Islet precursor cell (in vitro differentiated cells): Measurements from ENCODE around the gene GTPBP8.
A peak's percentile ranks its signal among the peaks of the same experiment; 100 is the strongest.

ENCODE experiments used
- DNase-seq: peaks from one replicate; pipeline ENCODE4 v3.0.0-alpha.2; 2018

GTPBP8 gene

DNA sequence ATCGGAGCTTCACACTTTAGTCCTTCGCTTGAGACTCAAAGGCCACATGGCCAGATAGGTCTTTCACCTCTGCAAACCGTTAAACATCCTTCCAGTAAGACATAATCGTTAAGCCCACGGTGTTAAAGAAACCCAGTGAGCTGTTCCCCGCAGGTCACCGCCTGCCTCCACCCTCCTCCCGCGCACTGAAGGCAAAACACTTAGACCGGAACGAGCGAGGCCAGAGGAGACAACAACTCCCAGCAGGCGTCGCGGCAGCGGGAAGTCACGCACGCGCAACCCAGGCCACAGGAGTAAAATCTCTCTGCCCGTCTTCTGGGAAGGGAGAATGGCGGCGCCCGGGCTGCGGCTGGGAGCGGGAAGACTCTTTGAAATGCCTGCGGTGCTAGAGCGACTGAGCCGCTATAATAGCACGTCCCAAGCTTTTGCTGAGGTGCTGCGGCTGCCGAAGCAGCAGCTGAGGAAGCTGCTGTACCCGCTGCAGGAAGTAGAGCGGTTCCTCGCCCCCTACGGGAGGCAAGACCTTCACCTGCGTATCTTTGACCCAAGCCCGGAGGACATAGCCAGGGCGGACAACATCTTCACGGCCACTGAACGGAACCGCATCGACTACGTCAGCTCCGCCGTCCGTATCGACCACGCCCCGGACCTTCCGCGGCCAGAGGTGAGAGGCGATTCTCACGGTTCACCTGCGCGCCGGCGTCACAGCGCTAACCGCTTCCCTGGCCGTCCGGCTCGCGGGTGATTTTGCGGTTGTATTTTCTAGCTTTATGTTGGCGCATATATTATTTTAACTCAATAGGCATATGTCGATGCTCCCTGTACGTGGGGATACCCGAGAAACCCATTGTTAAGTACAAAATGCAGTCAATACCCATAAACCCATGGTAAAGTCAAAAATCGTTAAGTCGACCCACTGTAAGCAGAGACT, at the start of gene GTPBP8:
Gene GTPBP8, plus strand, starts transcription at position 313 of the 931 bp plus-strand sequence. Its CDS starts 16 bp downstream, at position 329.
- DNase-seq = peak; percentile 97

DNA sequence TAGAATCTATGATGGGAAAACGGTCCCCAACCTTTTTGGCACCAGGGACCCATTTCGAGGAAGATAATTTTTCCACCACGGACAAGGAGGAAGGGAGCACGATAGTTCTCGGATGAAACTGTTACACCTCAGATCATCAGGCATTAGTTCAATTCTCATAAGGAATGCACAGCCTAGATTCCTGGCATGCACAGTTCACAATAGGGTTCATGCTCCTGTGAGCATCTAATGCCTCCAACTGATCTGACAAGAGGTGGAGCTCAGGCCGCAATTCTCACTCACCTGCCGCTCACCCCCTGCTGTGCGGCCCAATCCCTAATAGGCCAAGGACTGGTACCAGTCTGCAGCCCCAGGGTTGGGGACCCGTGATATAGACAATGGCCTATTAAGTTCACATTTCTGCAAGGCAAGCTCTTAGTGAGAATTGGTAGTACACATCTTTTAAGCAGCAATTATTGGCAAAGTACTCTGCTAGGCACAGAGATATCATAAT, 42.4 kb upstream of the GTPBP8 start:
- DNase-seq = no peak

DNA sequence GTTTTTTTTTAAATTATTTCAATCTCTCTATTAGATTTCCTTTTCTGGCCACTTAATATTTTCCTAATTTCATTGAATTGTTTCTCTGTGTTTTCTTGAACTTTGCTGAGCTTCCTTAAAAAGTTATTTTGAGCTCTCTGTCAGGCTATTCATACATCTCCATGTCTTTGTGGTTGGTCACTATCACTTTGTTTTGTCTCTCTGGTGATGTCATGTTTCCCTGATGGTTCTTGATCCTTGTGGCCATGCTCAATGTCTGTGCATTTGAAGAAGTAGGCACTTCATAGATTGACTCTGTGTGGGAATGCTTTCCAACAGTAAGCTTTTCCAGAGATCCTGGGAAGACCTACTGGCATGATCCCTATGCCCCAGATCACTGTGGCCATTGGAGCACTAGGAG, 34.4 kb upstream of the GTPBP8 start:
- DNase-seq = no peak

DNA sequence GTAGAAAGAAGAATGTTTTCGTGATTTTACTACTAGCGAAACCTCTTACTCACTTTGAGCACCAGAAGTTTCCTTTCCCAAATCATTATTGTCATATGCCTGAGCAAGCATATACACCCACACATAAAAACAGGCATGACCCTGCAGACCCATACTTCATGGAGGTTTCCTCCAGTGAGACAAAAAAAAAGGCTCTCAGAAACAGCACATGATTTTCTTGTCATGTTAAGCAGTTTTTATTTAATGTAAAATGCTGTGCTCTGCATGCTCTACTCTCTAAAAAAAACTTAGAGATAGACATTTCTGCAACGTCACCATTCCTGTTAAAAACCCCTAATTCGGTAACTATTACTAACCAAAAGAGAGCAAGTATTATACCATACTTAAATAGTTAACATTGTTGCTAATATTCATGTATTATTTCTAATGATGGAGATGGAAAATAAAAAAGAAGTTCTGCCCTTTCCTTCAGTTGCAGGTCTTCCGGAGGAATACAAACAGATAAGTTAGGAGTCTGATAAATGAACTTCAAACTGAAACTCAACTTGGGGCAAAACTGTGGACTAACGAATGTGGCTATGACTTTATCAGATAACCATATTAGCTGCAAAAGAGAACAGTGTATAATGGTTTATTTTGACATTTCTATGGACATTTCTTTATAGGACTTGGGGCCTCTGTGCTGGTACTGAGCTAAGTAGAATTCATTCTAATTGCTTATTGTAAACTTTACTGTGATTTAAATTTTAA, 31.8 kb upstream of the GTPBP8 start:
- no peak for DNase-seq

DNA sequence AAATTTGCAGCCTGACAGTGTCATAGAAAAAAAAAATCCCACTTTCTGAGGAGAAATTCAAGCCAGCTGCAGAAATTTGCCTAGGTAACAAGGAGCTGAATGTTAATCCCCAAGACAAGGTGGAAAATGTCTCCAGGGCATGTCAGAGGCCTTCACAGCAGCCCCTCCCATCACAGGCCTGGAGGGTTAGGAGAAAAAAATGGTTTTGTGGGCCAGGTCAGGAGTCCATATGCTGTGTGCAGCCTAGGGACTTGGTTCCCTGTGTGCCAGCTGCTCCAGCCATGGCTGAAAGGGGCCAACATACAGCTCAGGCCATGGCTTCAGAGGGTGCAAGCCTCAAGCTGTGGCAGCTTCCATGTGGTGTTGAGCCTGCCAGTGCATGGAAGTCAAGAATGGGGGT, 27.1 kb upstream of the GTPBP8 start:
- no peak for DNase-seq

DNA sequence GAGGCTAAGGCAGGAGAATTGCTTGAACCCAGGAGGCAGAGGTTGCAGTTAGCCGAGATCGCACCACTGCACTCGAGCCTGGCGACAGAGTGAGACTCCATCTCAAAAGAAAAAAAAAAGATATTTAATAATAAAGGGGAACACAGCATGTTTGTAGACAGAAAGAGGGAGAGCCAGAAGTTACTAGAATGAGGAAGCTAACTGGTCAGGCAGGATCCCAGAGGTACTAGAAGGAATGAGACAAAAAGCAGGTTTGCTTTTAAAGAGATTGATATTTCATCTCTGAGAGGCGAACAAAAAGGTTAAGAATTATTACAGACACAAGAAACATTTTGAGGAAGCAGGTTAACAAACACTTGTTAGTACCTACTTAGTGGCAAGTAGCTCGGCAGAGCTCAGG, 25.1 kb upstream of the GTPBP8 start:
- DNase-seq = no peak

DNA sequence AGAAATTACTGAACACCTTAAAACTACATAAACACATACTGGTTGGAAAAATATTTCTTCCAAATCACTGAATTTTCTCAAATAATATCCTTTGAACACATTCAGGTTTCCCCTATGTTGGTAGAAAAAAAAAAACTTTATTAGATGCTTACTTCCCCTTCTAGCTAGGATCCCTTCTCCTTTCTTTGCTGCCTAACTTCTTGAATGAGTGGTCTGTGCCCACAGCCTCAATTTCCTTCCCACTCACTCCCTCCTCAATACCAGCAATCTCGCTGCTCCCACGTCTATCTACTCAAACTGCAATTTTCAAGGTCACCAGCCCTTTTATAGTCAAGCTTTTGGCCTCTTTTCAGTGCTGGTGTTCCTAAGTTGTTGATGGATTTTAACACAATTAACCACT, 24.2 kb upstream of the GTPBP8 start:
- DNase-seq = no peak

DNA sequence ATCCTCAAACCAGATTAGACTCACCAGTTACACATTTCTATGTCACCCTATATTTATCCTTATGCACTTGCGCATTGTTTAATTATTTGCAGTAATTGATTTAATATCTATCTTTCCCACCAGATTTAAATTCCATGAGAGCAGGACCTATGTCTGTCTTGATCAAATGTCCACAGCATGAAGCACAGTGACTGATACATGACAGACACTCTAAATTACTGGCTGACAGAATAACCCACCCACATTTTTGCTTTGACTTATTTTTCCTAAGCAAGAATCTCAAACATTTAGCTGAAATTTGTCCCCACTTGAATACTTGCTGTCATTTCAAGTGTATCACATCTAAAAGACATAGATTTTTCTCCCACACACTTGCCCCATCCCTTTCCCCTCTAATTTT, 23.4 kb upstream of the GTPBP8 start:
- no peak for DNase-seq

DNA sequence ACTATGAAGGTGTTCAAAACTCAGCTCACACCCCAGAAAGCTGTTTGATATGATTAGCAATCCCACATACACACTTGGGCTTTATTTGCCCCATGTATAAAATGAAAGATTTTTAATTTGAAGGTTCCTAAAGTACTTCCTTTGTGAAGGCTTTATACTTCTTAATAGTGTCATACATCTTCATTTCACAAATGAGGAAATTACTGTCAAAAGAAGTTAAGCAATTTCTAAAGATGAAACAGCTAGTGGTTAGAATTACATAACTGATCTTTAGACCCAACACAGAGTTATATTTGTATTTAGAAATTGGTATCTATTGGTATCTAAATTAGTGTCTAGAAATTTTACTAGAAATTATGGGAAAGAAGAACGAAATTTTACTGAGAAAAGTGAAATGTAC, 23.0 kb upstream of the GTPBP8 start:
- DNase-seq = no peak

DNA sequence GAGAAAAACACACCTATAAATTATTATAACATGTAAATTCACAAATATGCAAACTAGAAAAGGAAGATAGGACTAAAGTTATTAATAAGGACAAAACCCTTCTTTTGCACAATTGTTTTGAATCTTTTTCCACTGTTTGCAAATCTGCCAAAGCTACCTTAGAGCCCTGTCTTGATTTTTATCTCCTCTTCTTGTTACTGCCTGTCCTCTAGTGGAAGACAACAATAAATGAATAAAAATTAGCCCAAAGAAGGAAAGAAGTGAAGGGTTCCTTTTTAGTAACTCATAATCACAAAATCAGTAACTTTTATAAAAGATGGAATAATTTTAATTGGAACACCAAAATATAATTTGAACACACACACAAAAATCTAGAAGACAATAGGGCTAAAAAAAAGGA, 18.6 kb upstream of the GTPBP8 start:
- no peak for DNase-seq

DNA sequence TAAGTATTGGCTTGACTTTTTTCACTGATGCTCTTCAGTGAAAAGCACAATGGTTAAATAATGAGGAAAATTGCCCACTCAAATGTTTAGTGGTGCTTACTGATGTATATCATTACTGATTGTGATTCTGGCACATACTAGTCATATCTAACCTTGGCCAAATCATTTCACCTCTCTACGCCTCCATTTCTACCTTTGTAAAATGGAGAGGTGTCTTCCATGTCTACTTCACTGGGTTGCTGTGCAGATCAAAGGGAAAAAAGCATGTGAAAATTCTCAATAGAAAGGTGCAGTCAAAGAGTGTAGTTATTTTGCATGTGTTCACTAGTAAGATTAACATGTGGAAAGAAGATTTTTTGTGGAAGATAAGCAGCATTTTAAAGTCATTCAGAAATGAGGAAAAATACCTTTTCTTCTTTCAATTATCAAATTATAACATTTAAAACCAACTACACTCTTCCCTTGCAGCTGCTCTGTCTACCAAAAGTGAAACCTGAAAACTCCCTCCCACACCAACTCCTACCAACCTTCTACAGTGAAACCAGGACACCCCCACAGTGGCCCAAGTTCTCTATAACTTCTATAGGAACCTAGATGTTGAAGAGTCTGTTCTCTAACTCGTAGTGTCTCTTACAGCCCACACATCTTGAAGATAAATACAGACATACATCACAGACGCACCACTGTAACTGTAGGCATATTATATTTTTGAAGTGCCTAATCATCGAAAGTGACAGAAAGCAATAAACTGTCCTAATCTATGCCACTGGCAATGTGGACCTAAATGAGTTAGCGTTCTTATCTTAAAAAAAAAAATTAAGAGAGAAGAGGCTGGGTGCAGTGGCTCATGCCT, 17.2 kb upstream of the GTPBP8 start:
- DNase-seq = no peak

DNA sequence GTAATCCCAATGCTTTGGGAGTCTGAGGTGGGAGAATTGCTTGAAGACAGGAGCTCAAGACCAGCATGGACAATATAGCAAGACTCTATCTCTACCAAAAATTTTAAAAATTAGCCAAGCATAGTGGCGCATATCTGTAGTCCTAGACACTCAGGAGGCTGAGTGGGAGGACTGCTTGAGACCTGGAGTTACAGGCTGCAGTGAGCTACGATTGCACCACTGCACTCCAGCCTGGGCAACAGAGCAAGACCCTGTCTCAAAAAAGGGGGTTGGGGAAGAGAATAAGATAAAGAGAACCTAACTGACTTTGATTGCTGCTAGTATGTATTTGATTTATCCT, 16.6 kb upstream of the GTPBP8 start:
- no peak for DNase-seq

DNA sequence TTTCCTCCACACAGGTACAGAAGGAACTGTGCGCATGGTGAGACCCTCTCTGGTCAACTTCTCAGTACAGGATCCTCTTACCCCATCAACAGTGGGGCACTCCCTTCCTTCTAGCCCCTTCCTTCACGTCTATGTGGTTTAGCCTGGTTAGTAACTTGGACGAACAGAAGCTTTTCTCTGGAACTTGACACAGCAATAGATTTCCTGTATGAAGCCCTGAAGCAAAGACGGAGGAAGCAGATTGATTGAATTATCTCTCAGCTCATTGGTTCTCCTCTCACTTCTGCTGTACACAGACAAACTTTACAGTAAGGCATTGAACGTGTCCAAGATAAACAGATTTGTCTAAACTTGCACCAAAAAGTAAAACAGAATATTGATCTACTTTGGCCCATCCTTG, 15.9 kb upstream of the GTPBP8 start, which contains the start of gene CD200R1:
Gene CD200R1, minus strand, starts transcription at position 210 of the 400 bp plus-strand sequence. CDS start 246 bp downstream, outside the sequence.
- no peak for DNase-seq

DNA sequence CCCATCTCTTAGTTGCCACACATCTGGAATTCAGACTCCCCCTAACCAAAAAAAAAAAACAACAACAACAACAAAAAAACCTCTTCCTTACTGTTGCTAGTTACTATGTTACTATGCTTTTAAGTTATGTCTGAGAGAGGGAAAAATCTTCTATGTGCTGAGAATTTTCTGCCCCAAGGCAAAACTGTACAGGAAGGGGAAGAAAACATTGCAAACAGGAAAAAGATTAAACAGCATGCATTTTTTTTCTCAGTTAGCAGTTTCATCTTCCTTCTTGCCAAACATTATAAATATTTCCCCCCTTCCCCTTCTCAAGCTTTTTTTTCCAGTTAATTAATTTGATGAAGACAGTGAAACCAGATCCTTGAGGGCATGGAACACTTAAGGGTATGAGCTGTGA, 14.8 kb upstream of the GTPBP8 start:
- DNase-seq = no peak

DNA sequence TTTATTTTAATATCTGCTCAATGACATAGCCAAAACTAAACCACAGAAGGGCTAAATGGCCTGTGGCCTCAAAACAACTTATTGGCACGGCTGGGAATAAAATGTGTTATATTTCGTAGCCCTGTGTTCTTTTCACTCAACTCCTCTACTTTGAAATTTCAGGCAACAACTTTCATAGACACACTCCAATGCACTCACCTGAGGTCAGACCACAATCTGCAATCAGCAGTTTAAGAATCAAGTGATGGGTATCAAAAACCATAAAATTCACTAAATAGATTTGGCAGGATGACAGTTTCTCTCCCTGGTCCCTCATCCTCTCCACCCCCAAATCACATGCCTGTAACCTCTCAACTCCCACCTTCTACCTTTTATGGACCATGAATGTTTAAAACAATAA, 13.8 kb upstream of the GTPBP8 start:
- no peak for DNase-seq

DNA sequence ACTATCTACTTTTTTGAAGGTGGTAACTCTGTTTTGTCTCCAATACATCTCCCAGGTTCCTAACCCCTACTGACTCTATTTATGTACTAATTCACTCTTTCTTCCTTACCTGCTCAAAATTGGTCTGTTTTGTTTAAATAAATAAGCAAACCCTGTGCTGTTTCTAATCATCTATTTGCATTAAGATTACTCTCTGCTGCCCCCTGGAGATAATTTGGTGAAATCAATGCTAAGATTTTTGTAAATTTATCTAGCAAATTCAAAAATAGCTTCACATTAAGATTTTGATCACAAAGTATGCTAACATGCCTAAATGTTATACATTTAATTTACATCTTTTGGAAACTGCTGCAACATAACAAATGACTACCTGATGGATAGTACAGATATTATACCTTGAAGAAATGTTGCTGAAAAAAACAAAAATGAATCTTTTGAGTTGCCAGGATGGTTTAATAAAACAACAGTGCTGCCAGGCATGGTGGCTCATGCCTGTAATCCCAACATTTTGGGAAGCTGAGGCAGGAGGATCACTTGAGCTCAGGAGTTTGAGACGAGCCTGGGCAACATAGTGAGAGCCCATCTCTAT, 11.4 kb upstream of the GTPBP8 start:
- no peak for DNase-seq

DNA sequence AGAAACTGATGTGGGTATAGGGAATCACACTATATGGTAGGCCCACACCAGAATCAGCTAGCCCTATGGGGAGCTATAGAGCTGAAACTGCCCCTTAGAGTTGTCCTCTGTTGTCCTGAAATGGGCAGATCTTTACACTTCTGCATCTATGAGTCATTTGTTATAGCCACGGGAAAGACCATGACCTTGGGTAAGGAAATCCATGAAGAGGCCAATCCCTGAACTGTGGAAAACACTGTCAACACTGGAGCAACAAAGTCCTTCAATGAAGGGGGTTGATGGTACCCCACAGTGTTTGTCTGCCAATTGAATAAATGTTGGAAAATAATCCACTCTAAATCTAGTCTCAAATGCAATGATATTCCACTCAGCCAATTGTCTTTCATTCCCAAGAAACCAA, 10.7 kb upstream of the GTPBP8 start:
- DNase-seq = no peak

DNA sequence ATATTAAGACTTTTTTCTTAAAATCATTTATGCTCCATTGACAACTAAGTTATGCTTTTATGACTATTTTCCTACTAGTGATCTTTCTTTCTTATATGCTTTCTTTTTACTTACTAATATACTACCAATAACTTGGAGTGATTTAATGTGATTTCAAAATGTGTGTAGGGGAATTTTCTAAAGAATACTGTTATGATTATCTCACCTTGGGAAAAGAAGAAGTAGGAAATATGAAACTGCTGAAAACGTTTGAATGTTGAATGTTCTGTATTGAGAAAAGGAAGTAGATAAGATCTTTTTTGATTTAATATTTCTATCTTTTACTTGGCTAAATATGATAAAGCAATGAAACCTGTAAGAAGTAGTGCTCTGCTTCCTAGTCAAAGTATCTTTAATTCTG, 8.1 kb upstream of the GTPBP8 start:
- no peak for DNase-seq

DNA sequence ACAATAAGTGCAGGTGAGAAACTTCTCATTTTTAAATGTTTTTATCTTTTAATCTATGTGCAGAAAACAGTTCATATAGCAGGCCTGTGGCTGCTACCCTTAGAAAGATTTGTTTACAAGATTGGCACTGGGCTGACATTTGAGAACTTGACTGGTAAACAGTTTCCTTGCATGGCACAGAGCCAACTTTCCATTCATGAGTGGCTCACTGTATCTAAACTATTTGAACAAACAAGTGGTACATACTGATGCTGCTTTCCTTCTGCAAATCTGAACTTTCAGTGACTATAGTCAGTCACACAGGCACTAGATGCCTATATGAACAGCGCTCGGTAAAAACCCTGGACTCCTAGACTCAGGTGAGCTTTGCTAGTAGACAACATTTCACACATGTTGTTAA, 6.3 kb upstream of the GTPBP8 start:
- no peak for DNase-seq

DNA sequence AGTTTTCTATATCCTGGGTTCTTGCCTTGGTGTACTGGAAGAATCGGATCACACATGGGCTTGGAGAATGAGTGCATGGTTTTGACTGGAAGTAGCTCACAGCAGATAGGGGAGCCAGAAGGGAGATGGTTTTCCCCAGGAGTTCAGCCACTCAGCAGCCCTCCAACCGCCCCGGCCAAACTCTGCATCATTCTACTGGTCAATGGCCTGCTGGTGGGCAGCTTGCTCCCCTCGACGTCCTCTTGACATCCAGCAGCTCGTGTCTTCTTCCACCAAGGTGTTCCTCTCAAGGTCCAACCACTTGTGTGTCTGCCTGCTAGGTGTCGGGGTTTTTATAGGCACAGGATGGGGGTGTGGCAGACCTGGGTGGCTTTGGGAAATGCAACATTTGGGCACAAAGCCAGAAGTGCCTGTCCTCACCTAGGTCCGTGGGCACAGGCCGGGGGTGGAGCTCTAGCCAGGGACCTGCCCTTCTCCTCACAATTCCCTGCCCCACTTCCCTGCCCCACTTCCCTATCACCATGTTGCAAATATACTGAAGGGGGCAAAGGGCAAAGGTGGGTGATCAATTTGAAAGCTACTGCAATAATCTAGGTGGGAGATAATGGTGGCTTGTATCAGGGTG, 3.0 kb upstream of the GTPBP8 start:
- DNase-seq = no peak

DNA sequence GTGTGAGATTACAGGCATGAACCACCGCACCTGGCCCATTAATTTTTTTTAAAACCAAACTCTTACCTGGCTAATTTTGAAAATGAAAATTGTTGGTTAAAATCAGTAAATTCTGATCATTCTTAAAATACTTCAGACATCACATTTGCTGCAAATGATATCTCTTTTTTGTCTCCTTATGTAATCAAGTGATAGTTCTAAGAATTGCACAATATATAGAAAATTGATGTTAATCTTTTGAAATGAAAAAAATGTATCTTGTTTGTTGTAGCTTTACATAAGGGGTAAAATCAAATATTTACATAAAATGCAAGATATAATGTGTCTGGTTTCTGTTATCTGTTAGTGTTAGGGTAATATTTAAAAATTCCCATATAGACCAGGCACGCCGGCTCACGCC, 5.0 kb downstream of the GTPBP8 start:
- no peak for DNase-seq

DNA sequence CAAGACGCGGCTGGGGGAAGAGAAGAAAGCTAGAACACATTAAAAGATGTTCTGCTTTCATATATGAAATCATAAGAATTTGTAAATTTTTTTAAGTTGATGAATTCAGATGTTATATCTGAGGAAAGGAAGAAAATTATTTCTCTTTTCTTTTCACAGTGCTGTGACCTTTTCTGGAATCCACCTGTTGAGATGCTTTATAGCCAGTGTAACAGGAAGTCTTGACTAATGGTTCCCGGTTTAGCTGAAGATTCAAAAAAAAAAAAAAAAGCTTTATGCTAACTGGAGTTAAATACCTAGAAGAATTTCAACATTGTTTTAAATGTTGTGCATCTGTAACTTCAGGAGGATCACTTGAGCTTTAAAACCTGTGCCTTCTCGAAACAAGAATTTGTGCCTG, 9.9 kb downstream of the GTPBP8 start:
- no peak for DNase-seq
